HL-60 (cell line): Measurements from ENCODE around the gene DDX25.

Experiments
- DNase-seq, 2 experiments: peaks; one replicate each; pipeline ENCODE4 v3.0.0-alpha.2; 2010 to 2020; ENCODE audit warnings: low read depth in 1 of 2, low spot score in 1 of 2
- H3K27ac ChIP-seq: fragments of 250-450 bp; sonication (Bioruptor Pico); replicated peaks from 2 replicates; pipeline ENCODE4 v1.5.1; 2020; ENCODE audit warnings: mild to moderate bottlenecking, moderate library complexity
- H3K27me3 ChIP-seq: fragments of 250-450 bp; sonication (Bioruptor Pico); 2 replicates; pipeline ENCODE4 v1.5.1; 2021; ENCODE audit warnings: mild to moderate bottlenecking, moderate library complexity; ENCODE audit not compliant: insufficient read depth, poor library complexity, severe bottlenecking
- H3K4me3 ChIP-seq: replicated peaks from 2 replicates; pipeline ENCODE4 v1.5.1; 2011; ENCODE audit warnings: mild to moderate bottlenecking, control low read depth, low read length; ENCODE audit not compliant: insufficient read depth
- GABPA ChIP-seq: IDR thresholded peaks from 2 replicates; pipeline ENCODE4 v1.6.1; 2012; ENCODE audit warnings: low read depth
- POLR2AphosphoS5 ChIP-seq: IDR thresholded peaks from 2 replicates; pipeline ENCODE4 v1.6.1; 2012; ENCODE audit warnings: low read depth
- SPI1 ChIP-seq: IDR thresholded peaks from 2 replicates; pipeline ENCODE4 v1.6.1; 2012; ENCODE audit warnings: low read depth, mild to moderate bottlenecking, borderline replicate concordance
- TF ChIP-seq, protein P1 (sequence below): IDR thresholded peaks from one replicate; pipeline ENCODE4 v1.5.1; 2011; ENCODE audit warnings: low read length, control low read depth, inconsistent platforms; ENCODE audit not compliant: insufficient read depth
- TF ChIP-seq, protein P2 (sequence below): IDR thresholded peaks from 2 replicates; pipeline ENCODE4 v1.6.1; 2012; ENCODE audit warnings: low read depth; ENCODE audit not compliant: insufficient replicate concordance

The DDX25 gene

DNA sequence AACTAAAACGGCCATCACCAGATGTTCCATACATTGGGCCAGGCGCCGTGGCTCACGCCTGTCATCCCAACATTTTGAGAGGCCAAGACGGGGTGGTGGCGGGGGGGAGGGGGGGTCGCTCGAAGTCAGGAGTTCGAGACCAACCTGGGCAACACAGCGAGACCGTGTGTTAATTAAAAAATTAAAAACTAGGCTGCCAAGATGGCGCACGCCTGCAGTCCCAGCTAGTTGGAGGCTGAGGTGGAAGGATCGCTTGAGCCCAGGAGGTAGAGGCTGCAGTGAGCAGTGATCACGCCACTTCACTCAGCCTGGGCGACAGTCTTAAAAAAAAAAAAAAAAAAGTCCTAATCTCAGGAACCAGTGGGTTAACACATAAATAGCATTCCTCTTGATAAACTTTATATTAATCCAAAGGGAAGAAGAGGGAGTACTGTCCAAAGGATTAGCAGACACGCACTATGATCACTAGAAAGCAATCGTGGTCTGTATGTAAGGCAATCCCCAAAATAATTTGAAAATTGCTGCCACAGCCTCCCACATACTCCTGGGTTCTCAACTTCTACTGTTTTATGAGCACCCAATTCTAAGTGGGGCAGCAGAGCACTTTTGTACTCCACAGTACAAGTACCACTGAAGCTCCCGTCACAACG, 1.9 kb upstream of the DDX25 start:
- Histone ChIP-seq H3K27me3 (peaks cover 5% of the 10 kb centered on the region), H3K4me3 (peak overlapping the region; percentile 82), H3K27ac (peak overlapping the region; percentile 63)
- TF ChIP-seq, protein P1, sequence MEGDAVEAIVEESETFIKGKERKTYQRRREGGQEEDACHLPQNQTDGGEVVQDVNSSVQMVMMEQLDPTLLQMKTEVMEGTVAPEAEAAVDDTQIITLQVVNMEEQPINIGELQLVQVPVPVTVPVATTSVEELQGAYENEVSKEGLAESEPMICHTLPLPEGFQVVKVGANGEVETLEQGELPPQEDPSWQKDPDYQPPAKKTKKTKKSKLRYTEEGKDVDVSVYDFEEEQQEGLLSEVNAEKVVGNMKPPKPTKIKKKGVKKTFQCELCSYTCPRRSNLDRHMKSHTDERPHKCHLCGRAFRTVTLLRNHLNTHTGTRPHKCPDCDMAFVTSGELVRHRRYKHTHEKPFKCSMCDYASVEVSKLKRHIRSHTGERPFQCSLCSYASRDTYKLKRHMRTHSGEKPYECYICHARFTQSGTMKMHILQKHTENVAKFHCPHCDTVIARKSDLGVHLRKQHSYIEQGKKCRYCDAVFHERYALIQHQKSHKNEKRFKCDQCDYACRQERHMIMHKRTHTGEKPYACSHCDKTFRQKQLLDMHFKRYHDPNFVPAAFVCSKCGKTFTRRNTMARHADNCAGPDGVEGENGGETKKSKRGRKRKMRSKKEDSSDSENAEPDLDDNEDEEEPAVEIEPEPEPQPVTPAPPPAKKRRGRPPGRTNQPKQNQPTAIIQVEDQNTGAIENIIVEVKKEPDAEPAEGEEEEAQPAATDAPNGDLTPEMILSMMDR: no peak
- TF ChIP-seq GABPA (no peak), SPI1 (no peak), POLR2AphosphoS5 (no peak)
- TF ChIP-seq, protein P2, sequence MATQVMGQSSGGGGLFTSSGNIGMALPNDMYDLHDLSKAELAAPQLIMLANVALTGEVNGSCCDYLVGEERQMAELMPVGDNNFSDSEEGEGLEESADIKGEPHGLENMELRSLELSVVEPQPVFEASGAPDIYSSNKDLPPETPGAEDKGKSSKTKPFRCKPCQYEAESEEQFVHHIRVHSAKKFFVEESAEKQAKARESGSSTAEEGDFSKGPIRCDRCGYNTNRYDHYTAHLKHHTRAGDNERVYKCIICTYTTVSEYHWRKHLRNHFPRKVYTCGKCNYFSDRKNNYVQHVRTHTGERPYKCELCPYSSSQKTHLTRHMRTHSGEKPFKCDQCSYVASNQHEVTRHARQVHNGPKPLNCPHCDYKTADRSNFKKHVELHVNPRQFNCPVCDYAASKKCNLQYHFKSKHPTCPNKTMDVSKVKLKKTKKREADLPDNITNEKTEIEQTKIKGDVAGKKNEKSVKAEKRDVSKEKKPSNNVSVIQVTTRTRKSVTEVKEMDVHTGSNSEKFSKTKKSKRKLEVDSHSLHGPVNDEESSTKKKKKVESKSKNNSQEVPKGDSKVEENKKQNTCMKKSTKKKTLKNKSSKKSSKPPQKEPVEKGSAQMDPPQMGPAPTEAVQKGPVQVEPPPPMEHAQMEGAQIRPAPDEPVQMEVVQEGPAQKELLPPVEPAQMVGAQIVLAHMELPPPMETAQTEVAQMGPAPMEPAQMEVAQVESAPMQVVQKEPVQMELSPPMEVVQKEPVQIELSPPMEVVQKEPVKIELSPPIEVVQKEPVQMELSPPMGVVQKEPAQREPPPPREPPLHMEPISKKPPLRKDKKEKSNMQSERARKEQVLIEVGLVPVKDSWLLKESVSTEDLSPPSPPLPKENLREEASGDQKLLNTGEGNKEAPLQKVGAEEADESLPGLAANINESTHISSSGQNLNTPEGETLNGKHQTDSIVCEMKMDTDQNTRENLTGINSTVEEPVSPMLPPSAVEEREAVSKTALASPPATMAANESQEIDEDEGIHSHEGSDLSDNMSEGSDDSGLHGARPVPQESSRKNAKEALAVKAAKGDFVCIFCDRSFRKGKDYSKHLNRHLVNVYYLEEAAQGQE: no peak
- no peak for DNase-seq

DNA sequence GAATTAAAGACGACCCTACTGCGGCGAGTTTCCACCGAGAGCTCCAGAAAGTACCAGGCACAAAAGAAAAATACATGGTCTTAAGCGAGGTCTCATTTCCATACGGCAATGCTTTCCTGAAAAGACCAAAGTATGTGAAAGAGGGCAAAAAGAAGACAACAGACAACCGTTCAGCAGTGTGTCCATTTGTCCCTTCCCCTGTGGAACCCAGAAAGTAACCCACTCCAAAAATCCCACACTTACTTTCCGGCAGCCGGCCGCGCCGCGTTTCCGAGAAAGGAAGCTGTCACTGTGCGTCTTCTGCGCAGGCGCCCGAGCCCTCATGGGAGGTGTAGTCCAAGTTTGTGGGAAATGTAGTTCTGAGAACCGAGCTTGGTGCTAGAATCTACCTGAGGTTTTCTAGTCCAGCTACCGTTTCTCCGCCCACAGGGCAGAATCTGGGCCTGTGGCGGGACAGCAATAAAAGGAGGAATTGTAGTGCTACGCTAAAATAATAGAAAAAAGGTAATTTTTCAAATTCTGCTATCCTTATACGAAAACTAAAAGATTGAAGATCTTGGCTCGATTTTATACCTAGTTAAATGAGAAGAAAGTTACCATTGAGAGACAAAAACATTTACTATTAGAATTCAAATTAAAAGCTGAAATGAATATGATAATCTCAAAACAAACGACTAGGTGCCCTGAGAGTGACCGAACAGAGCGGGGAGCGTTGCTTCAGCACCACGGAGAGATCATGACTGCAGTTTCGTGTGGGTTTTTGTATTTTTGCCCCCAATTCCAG, 1.2 kb upstream of the DDX25 start, which contains the start of gene PUS3:
Gene PUS3 (minus strand): TSS at position 280 of the 784 bp plus-strand sequence. CDS start 6,922 bp downstream, outside the sequence.
- TF ChIP-seq GABPA (peak; percentile 66), SPI1 (no peak; the same call in 1 of the 2 replicates), POLR2AphosphoS5 (peak; percentile 48)
- TF ChIP-seq, protein P1: no peak
- TF ChIP-seq, protein P2: peak; percentile 95
- DNase-seq: peak; percentile 44 to 90
- Histone ChIP-seq H3K27me3 (peaks cover 5% of the 10 kb centered on the region), H3K27ac (peak within 1 kb of the TSS; percentile 63), H3K4me3 (peak within 1 kb of the TSS; percentile 82)

DNA sequence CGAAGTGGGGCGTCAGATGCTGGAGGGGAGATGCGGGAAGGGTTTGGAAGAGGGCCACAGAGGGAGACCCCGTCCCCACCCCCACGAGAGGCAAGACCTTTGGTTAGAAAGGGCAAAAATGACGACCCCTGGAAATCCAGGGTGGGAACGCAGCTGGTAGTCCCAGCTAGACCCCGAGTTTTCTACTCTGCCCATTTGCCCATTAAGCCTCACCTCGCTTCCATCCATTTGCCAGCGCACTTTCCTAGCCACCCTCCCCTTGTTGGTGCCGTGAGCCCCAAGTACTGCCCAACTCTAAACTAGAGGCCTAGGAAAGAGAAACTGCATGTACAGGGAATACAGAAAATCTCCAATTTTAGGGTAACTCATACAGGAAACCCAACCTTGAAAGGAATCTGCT, 370 bp downstream of the DDX25 start:
- H3K27me3 ChIP-seq: peaks cover 5% of the 10 kb centered on the region
- DNase-seq: no peak
- TF ChIP-seq, protein P1: no peak
- TF ChIP-seq GABPA: no peak
- TF ChIP-seq SPI1: no peak
- TF ChIP-seq POLR2AphosphoS5: no peak
- TF ChIP-seq, protein P2: no peak
- no peak overlapping the region for H3K4me3 ChIP-seq
- H3K27ac ChIP-seq: no peak overlapping the region
